Smooth muscle cell (in vitro differentiated cells): ENCODE data around the gene CABP1. TPM values are rescaled to one million over a fixed set of nuclear protein-coding genes. Genes with fewer than 3 reads are reported as not detected.

ENCODE experiments used
- DNase-seq: peaks from one replicate; lab custom pipeline; 2025; ENCODE audit not compliant: unreplicated experiment; lab: John Stamatoyannopoulos, UW
- H2AFZ ChIP-seq: fragments of 200-600 bp; sonication (generic); 2 replicates; pipeline ENCODE4 v1.6.0; 2016; ENCODE audit warnings: antibody characterized with exemption, low read depth, mild to moderate bottlenecking
- H3F3A ChIP-seq: fragments of 200-600 bp; sonication (generic); 2 replicates; pipeline ENCODE4 v1.6.0; 2017; ENCODE audit warnings: antibody characterized with exemption, low read depth
- H3K27ac ChIP-seq: fragments of 200-600 bp; sonication (generic); 2 replicates; pipeline ENCODE4 v1.5.1; 2016; ENCODE audit warnings: low read depth, mild to moderate bottlenecking
- H3K27me3 ChIP-seq: fragments of 200-600 bp; sonication (generic); 2 replicates; pipeline ENCODE4 v1.6.1; 2016; ENCODE audit warnings: low read depth, mild to moderate bottlenecking
- H3K36me3 ChIP-seq: fragments of 200-600 bp; sonication (generic); 2 replicates; pipeline ENCODE4 v1.5.1; 2016; ENCODE audit warnings: low read depth
- H3K4me1 ChIP-seq: fragments of 200-600 bp; sonication (generic); 2 replicates; pipeline ENCODE4 v1.5.1; 2016; ENCODE audit warnings: low read depth
- H3K4me2 ChIP-seq: fragments of 200-600 bp; sonication (generic); 2 replicates; pipeline ENCODE4 v1.6.0; 2016; ENCODE audit warnings: mild to moderate bottlenecking
- H3K4me3 ChIP-seq: fragments of 200-600 bp; sonication (generic); 2 replicates; pipeline ENCODE4 v1.5.1; 2016; ENCODE audit warnings: mild to moderate bottlenecking
- H3K79me2 ChIP-seq: fragments of 200-600 bp; sonication (generic); 2 replicates; pipeline ENCODE4 v1.6.0; 2016; ENCODE audit warnings: low read depth, mild to moderate bottlenecking
- H3K9ac ChIP-seq: fragments of 200-600 bp; sonication (generic); 2 replicates; pipeline ENCODE4 v1.6.0; 2016; ENCODE audit warnings: low read depth
- H3K9me3 ChIP-seq: fragments of 200-600 bp; sonication (generic); replicated peaks from 2 replicates; pipeline ENCODE4 v1.5.1; 2016; ENCODE audit warnings: low read depth
- H4K20me1 ChIP-seq: fragments of 200-600 bp; sonication (generic); 2 replicates; pipeline ENCODE4 v1.6.0; 2016; ENCODE audit warnings: low read depth
- WGBS: methylation state at CpG from one replicate; pipeline ENCODE4 v1.1.7; 2016; ENCODE audit warnings: low lambda C conversion rate; 5-methylcytosine and 5-hydroxymethylcytosine counted together
- polyA plus RNA-seq: library from polyadenylated mRNA; unstranded; fragments of >200 nt; fragmentation: Nextera tagmentation; extraction: Ambion mirVana; gene quantifications from 2 replicates; pipeline ENCODE4 v1.2.1, GENCODE V29; 2016
- total RNA-seq: library from RNA; depleted of rRNA; stranded (reverse); fragments of >200 nt; gene quantifications from 2 replicates; pipeline ENCODE4 v1.2.3, GENCODE V29; 2014
- TF ChIP-seq, protein P1 (sequence below): fragments of 200-600 bp; sonication (generic); IDR thresholded peaks from 2 replicates; pipeline ENCODE4 v1.5.1; 2017; ENCODE audit warnings: borderline replicate concordance, mild to moderate bottlenecking, antibody characterized with exemption; ENCODE audit not compliant: insufficient read depth, poor library complexity, severe bottlenecking

The CABP1 gene
- total and polyA plus RNA-seq, 2 experiments from 2014 or later: 0.50 TPM; not detected in 1

DNA sequence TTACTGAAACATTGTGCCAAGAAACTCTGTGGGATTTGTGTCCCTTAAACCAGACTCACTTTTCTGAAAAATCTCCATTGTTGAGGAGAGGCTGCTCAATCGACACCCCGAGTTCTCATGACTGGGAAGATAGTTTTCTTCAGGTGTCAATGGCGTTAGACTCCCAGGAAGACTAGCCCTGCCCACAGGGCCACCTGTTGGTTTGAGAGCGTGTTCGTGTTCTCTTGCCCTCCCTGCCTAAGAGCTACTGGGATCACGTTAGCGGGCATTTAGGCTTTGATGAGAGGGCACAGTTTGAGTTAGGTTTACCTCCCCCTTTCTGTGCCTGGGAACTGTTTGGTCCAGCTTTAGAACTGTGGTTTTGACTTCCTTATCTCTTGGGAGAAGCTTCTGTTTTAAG, 59.1 kb downstream of the CABP1 start:
- Histone ChIP-seq H3K27me3 (no peaks in the 10 kb centered on the region), H4K20me1 (peaks cover 44% of the 10 kb centered on the region), H3K9me3 (no peaks in the 10 kb centered on the region), H3K4me1 (no peaks in the 10 kb centered on the region), H3K9ac (no peak overlapping the region), H3K4me2 (no peak overlapping the region), H3K36me3 (peaks cover 13% of the 10 kb centered on the region), H3K27ac (no peak overlapping the region), H3F3A (no peaks in the 10 kb centered on the region), H2AFZ (no peak overlapping the region), H3K4me3 (no peak overlapping the region), H3K79me2 (no peaks in the 10 kb centered on the region)
- TF ChIP-seq, protein P1, sequence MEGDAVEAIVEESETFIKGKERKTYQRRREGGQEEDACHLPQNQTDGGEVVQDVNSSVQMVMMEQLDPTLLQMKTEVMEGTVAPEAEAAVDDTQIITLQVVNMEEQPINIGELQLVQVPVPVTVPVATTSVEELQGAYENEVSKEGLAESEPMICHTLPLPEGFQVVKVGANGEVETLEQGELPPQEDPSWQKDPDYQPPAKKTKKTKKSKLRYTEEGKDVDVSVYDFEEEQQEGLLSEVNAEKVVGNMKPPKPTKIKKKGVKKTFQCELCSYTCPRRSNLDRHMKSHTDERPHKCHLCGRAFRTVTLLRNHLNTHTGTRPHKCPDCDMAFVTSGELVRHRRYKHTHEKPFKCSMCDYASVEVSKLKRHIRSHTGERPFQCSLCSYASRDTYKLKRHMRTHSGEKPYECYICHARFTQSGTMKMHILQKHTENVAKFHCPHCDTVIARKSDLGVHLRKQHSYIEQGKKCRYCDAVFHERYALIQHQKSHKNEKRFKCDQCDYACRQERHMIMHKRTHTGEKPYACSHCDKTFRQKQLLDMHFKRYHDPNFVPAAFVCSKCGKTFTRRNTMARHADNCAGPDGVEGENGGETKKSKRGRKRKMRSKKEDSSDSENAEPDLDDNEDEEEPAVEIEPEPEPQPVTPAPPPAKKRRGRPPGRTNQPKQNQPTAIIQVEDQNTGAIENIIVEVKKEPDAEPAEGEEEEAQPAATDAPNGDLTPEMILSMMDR: no peak
- 94% methylated on average over 7 of the region's 7 CpGs for WGBS
- DNase-seq: no peak

DNA sequence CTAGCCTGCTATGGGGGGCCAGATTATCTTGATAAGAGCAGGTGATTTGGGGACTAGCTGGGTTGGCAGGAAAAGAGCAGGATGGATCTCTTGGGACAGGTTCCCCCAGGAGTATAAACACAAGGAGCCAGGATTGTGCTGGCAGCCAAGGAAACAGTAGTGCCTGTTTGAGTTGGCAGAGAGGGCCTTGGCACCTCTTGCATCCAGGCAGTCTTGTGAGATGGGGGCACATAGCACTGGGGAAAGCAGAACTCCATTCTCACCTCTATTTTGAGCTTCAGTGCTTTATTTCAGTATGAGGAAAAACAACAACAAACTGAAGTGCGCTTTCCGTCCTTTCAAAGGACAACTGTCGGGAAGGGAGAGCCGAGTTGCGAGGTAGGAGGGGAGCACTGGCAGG, 60.5 kb downstream of the CABP1 start:
- no peaks in the 10 kb centered on the region for H3F3A ChIP-seq
- no peak for DNase-seq
- H2AFZ ChIP-seq: no peak overlapping the region
- no peaks in the 10 kb centered on the region for H3K4me1 ChIP-seq
- H3K4me2 ChIP-seq: no peak overlapping the region
- no peak overlapping the region for H3K27ac ChIP-seq
- no peak overlapping the region for H3K4me3 ChIP-seq
- WGBS: 98% methylated on average over 5 of the region's 5 CpGs
- H3K9me3 ChIP-seq: no peaks in the 10 kb centered on the region
- no peaks in the 10 kb centered on the region for H3K27me3 ChIP-seq
- peaks cover 10% of the 10 kb centered on the region for H3K36me3 ChIP-seq
- no peak overlapping the region for H3K9ac ChIP-seq
- TF ChIP-seq, protein P1: no peak
- peaks cover 31% of the 10 kb centered on the region for H4K20me1 ChIP-seq
- no peaks in the 10 kb centered on the region for H3K79me2 ChIP-seq

DNA sequence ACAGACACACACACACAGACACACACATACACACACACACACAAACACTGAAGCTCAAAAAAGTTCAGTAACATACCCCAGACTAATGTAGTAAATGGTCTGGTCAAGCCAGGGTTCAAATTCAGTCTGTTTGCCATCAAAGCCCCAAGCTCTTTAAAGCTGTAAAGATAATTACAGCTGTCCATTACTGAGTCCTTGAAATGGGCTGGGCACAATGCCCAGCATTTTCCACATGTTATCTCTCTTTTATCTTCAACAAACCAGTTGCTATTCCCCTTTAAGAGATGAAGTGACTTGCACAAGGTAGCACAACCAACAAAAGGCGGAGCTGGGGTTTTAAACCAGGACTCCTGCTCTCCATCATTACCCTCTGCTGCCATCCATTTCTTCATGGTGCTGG, 62.2 kb downstream of the CABP1 start:
- no peaks in the 10 kb centered on the region for H3K27me3 ChIP-seq
- TF ChIP-seq, protein P1: no peak
- no peaks in the 10 kb centered on the region for H3K79me2 ChIP-seq
- H4K20me1 ChIP-seq: peaks cover 25% of the 10 kb centered on the region
- no peak overlapping the region for H2AFZ ChIP-seq
- 100% methylated on average over 1 of the region's 1 CpG for WGBS
- no peak overlapping the region for H3K9ac ChIP-seq
- H3K9me3 ChIP-seq: no peaks in the 10 kb centered on the region
- no peak for DNase-seq
- H3K36me3 ChIP-seq: peaks cover 6% of the 10 kb centered on the region
- H3K4me1 ChIP-seq: no peaks in the 10 kb centered on the region
- H3F3A ChIP-seq: no peaks in the 10 kb centered on the region
- H3K4me3 ChIP-seq: no peak overlapping the region
- H3K4me2 ChIP-seq: no peak overlapping the region
- no peak overlapping the region for H3K27ac ChIP-seq

DNA sequence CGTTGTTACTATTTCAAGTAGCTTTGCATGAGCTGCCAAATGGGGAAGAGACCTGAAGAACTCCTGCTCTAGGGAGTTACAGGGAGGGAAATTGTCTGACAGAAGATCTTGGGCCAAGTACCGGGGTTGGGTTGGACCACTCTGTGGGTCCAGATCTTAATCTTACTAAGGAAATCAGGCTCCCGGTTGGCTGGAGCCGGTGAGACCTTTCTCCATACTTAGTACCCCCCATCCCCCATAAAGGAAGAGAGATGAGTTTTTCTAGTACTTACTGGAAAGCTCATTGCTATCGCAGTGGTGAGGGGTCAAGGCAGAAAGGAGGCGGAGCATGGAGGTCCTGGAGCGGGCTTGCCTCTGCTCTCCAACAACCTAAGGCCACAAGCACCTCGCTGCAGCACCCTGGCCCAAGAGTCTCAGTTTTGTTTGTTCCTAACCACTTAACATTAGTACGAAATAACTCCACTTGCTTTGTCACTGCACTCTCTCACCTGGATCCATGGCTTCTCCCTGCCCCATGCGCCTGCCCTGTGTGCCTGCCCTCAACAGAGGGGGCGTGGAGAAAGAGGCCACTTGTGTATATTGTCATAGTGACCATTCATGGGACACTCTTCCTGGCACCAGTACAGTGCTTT, 63.0 kb downstream of the CABP1 start:
- H3K79me2 ChIP-seq: no peaks in the 10 kb centered on the region

More for the DNA sequence above, 63.0 kb downstream of the CABP1 start:
- Histone ChIP-seq H3F3A (no peaks in the 10 kb centered on the region), H2AFZ (no peak overlapping the region), H4K20me1 (peaks cover 18% of the 10 kb centered on the region), H3K36me3 (peaks cover 6% of the 10 kb centered on the region), H3K9me3 (no peaks in the 10 kb centered on the region), H3K27ac (no peak overlapping the region), H3K27me3 (no peaks in the 10 kb centered on the region), H3K4me1 (no peaks in the 10 kb centered on the region), H3K4me2 (no peak overlapping the region), H3K4me3 (no peak overlapping the region), H3K9ac (no peak overlapping the region)
- WGBS: 93% methylated on average over 11 of the region's 11 CpGs
- DNase-seq: no peak
- TF ChIP-seq, protein P1: no peak
